ENCODE measurements around the gene MGLL. TPM values are rescaled to one million over a fixed set of nuclear protein-coding genes. Genes with fewer than 3 reads are reported as not detected.

Gene MGLL
- total RNA-seq, 1 experiment from 2014 or later = 12.6 TPM

GRCh38 chr3:127698691-127699415 lies 123.5 kb downstream of the MGLL start:
- intact Hi-C loops (cut with micrococcal nuclease) = no loop called here
- Mint-ChIP-seq H3K27ac (ENCODE audit: low read depth, unreplicated experiment) (no peak overlapping the region), H3K36me3 (ENCODE audit: insufficient read depth, unreplicated experiment) (peaks cover 14% of the 10 kb centered on the region), H3K4me3 (ENCODE audit: unreplicated experiment) (no peak overlapping the region), H3K9me3 (ENCODE audit: unreplicated experiment) (no peaks in the 10 kb centered on the region), H3K27me3 (ENCODE audit: insufficient read depth, unreplicated experiment) (no peaks in the 10 kb centered on the region), H3K4me1 (ENCODE audit: insufficient read depth, unreplicated experiment) (peaks cover 10% of the 10 kb centered on the region)
- no peak for DNase-seq (ENCODE audit: unreplicated experiment)
- POLR2A ChIA-PET = no interaction called here
- no TSS peak for BruUV-seq (replicated peaks)
- CTCF ChIA-PET = interaction anchor here (0.6 to 1.4 kb wide), 6 partner anchors 16 to 1481 kb away, joined by 3 to 6 read pairs (median 3); no protein-coding TSS in a partner anchor
- TF ChIP-seq, protein P1, sequence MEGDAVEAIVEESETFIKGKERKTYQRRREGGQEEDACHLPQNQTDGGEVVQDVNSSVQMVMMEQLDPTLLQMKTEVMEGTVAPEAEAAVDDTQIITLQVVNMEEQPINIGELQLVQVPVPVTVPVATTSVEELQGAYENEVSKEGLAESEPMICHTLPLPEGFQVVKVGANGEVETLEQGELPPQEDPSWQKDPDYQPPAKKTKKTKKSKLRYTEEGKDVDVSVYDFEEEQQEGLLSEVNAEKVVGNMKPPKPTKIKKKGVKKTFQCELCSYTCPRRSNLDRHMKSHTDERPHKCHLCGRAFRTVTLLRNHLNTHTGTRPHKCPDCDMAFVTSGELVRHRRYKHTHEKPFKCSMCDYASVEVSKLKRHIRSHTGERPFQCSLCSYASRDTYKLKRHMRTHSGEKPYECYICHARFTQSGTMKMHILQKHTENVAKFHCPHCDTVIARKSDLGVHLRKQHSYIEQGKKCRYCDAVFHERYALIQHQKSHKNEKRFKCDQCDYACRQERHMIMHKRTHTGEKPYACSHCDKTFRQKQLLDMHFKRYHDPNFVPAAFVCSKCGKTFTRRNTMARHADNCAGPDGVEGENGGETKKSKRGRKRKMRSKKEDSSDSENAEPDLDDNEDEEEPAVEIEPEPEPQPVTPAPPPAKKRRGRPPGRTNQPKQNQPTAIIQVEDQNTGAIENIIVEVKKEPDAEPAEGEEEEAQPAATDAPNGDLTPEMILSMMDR (IDR thresholded peaks at IDR 0.05; ENCODE audit: unreplicated experiment) = no peak

- no peaks in the 10 kb centered on the region for H3K9me3 Mint-ChIP-seq (ENCODE audit: unreplicated experiment)
- ChIA-PET CTCF (interaction anchor here (3.8 kb wide), 1 partner anchor 46 kb away, joined by 16 read pairs; no protein-coding TSS in a partner anchor), POLR2A (no interaction called here)
- no peak for DNase-seq (ENCODE audit: unreplicated experiment)
- no peak overlapping the region for H3K4me3 Mint-ChIP-seq (ENCODE audit: unreplicated experiment)
- no peak overlapping the region for H3K27ac Mint-ChIP-seq (ENCODE audit: low read depth, unreplicated experiment)
- no peaks in the 10 kb centered on the region for H3K27me3 Mint-ChIP-seq (ENCODE audit: insufficient read depth, unreplicated experiment)
- TF ChIP-seq, protein P1 (IDR thresholded peaks at IDR 0.05; ENCODE audit: unreplicated experiment) = no peak
- intact Hi-C loops (cut with micrococcal nuclease) = no loop called here
- H3K36me3 Mint-ChIP-seq (ENCODE audit: insufficient read depth, unreplicated experiment) = peaks cover 17% of the 10 kb centered on the region
- no TSS peak for BruUV-seq (replicated peaks)
- peaks cover 10% of the 10 kb centered on the region for H3K4me1 Mint-ChIP-seq (ENCODE audit: insufficient read depth, unreplicated experiment)
These were observed 124.0 kb downstream of the MGLL start for GRCh38 chr3:127698286-127698685.

DNA sequence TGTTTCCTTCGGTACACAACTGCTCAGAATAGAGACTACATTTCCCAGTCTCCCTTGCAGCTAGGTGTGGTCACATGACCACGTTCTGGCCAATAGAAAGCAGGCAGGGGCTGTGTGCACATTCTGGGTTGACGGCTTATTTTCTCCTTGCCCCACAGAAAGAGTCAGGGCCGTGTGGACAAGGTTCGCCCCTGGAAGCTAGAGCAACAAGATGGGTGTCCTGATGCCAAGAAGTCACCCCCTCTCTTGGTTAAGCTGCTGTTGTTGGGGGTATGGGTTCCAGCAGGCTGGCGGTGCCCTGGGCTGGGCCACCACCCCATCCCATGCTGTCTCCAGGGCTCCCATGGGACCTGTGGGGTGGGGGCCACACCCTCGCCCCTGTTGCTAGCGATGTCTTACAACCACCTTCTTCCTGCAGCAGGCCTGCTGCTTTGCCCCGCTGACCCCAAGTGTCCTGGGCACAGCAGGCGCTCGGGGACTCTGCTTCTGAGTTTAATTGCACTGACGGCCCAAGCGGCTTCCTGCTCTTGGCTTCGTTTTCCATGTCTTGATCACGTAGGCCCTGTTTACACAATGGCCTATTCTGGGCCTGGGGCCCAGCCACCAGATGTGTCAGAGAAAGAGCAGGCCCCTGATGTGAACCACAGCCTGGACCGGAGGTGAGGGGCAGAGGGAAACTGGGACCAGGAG lies 124.6 kb downstream of the MGLL start:
- CTCF ChIA-PET = interaction anchor here (0.5 to 4.1 kb wide), 9 partner anchors 20 to 345 kb away, joined by 3 to 22 read pairs (median 4); no protein-coding TSS in a partner anchor
- intact Hi-C loops (cut with micrococcal nuclease) = loop anchor here (2.0 kb wide), 1 partner anchor 125 kb away; the partner anchor contains the start of gene MGLL
- POLR2A ChIA-PET = interaction anchor here (0.6 to 1.9 kb wide), 3 partner anchors 14 to 107 kb away, joined by 3 to 5 read pairs (median 4); partner anchors contain the start of gene TPRA1
- H3K9me3 Mint-ChIP-seq (ENCODE audit: unreplicated experiment) = no peaks in the 10 kb centered on the region
- no peak overlapping the region for H3K4me3 Mint-ChIP-seq (ENCODE audit: unreplicated experiment)
- no peaks in the 10 kb centered on the region for H3K27me3 Mint-ChIP-seq (ENCODE audit: insufficient read depth, unreplicated experiment)
- H3K27ac Mint-ChIP-seq (ENCODE audit: low read depth, unreplicated experiment) = peak overlapping the region; percentile 55
- peaks cover 17% of the 10 kb centered on the region for H3K36me3 Mint-ChIP-seq (ENCODE audit: insufficient read depth, unreplicated experiment)
- peak; percentile 78 for DNase-seq (ENCODE audit: unreplicated experiment)
- H3K4me1 Mint-ChIP-seq (ENCODE audit: insufficient read depth, unreplicated experiment) = peaks cover 10% of the 10 kb centered on the region
- TF ChIP-seq, protein P1 (IDR thresholded peaks at IDR 0.05; ENCODE audit: unreplicated experiment) = no peak
- no TSS peak for BruUV-seq (replicated peaks)

All from MCF 10A (cell line).